ENCODE data around the gene DUSP2. TPM values are rescaled to one million over a fixed set of nuclear protein-coding genes. Genes with fewer than 3 reads are reported as not detected.

DUSP2 gene
- polyA plus RNA-seq, 3 donors = 48.4 to 392 (median 66.1) TPM

- Histone ChIP-seq H3K79me2 (ENCODE audit: insufficient read depth, low read length) (no peaks in the 10 kb centered on the region), H2AFZ (ENCODE audit: insufficient read depth, low read depth, low read length, poor library complexity, severe bottlenecking) (no peak overlapping the region), H3K9ac (ENCODE audit: insufficient read depth, low read length, poor library complexity, severe bottlenecking) (no peak overlapping the region), H3K27ac (ENCODE audit: low read depth in 1 of 2, low read length in 2 of 2) (no peak overlapping the region), H3K9me3 (replicated peaks in 1 of 2; ENCODE audit: control insufficient read depth in 1 of 2, insufficient read depth in 1 of 2, low read length in 2 of 2) (no peaks in the 10 kb centered on the region), H3K27me3 (ENCODE audit: control insufficient read depth in 2 of 2, insufficient read depth in 2 of 2, low read length in 2 of 2) (peaks cover 0 to 24% of the 10 kb centered on the region in 2 donors), H4K20me1 (ENCODE audit: insufficient read depth, low read length) (no peaks in the 10 kb centered on the region), H3K4me2 (replicated peaks; ENCODE audit: extremely low read depth, low read length, poor library complexity, severe bottlenecking) (no peak overlapping the region), H3K4me1 (ENCODE audit: control insufficient read depth in 1 of 2, insufficient read depth in 2 of 2, low read length in 2 of 2) (peaks cover 0 to 2% of the 10 kb centered on the region in 2 donors), H3K4me3 (replicated peaks in 1 of 3; ENCODE audit: low read depth in 2 of 3, low read length in 3 of 3) (no peak overlapping the region), H3K36me3 (replicated peaks in 1 of 2; ENCODE audit: control insufficient read depth in 1 of 2, insufficient read depth in 2 of 2, low read length in 2 of 2) (no peaks in the 10 kb centered on the region)
- H3K36me3 Mint-ChIP-seq = no peaks in the 10 kb centered on the region
- H3K4me1 Mint-ChIP-seq = peaks cover 10% of the 10 kb centered on the region
- H3K9me3 Mint-ChIP-seq = peaks cover 0 to 3% (median 0%) of the 10 kb centered on the region in 7 donors
- no peak overlapping the region for H3K27ac Mint-ChIP-seq
- peaks cover 20 to 41% (median 23%) of the 10 kb centered on the region in 3 donors for H3K27me3 Mint-ChIP-seq (ENCODE audit: low read depth in 3 of 3)
- no peak overlapping the region for H3K4me3 Mint-ChIP-seq
- 88% methylated on average over 4 of the region's 5 CpGs for WGBS (ENCODE audit: insufficient coverage)
- intact Hi-C loops (cut with micrococcal nuclease) = no loop called here
- DNase-seq = peak in 1 of 3 donors; percentile 38
- TF ChIP-seq CTCF (IDR thresholded peaks at IDR 0.05) = no peak
Measured at GRCh38 chr2:96122391-96122790, 22.8 kb downstream of the DUSP2 start.

DNA sequence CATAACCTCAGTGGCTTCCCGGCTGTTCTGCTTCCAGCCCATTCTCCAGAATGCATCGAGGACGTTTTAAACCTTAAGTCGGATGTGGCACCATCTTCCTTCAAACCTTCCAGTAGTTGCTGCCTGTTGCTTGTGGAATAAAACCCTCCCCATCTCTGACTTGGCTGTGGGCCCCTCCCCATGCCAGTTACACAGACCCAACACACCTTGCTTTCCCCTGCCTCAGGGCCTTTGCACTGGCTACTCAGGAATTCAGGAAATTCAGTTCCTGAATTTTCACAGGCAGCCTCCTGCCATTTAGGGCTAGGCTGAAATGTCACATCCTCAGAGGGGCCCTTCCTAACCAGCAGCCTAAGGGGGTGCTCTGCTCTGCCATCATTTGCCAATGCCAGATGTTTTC lies 23.8 kb downstream of the DUSP2 start:
- no peaks in the 10 kb centered on the region for H4K20me1 ChIP-seq (ENCODE audit: insufficient read depth, low read length)
- H3K27me3 Mint-ChIP-seq (ENCODE audit: low read depth in 3 of 3) = peaks cover 22 to 46% (median 26%) of the 10 kb centered on the region in 3 donors
- no peaks in the 10 kb centered on the region for H3K79me2 ChIP-seq (ENCODE audit: insufficient read depth, low read length)
- no peak for TF ChIP-seq CTCF (IDR thresholded peaks at IDR 0.05)
- no peak overlapping the region for H3K4me3 ChIP-seq (replicated peaks in 1 of 3; ENCODE audit: low read depth in 2 of 3, low read length in 3 of 3)
- no peak overlapping the region for H3K27ac ChIP-seq (ENCODE audit: low read depth in 1 of 2, low read length in 2 of 2)
- WGBS (ENCODE audit: insufficient coverage) = 94% methylated on average over 4 of the region's 4 CpGs
- H3K36me3 ChIP-seq (replicated peaks in 1 of 2; ENCODE audit: control insufficient read depth in 1 of 2, insufficient read depth in 2 of 2, low read length in 2 of 2) = no peaks in the 10 kb centered on the region
- no peaks in the 10 kb centered on the region for H3K9me3 ChIP-seq (replicated peaks in 1 of 2; ENCODE audit: control insufficient read depth in 1 of 2, insufficient read depth in 1 of 2, low read length in 2 of 2)
- intact Hi-C loops (cut with micrococcal nuclease) = no loop called here
- H3K27me3 ChIP-seq (ENCODE audit: control insufficient read depth in 2 of 2, insufficient read depth in 2 of 2, low read length in 2 of 2) = peaks cover 0 to 28% of the 10 kb centered on the region in 2 donors
- no peaks in the 10 kb centered on the region for H3K36me3 Mint-ChIP-seq
- no peak overlapping the region for H3K9ac ChIP-seq (ENCODE audit: insufficient read depth, low read length, poor library complexity, severe bottlenecking)
- no peak for DNase-seq
- no peak overlapping the region for H2AFZ ChIP-seq (ENCODE audit: insufficient read depth, low read depth, low read length, poor library complexity, severe bottlenecking)
- no peak overlapping the region for H3K4me2 ChIP-seq (replicated peaks; ENCODE audit: extremely low read depth, low read length, poor library complexity, severe bottlenecking)
- no peak overlapping the region for H3K27ac Mint-ChIP-seq
- H3K4me3 Mint-ChIP-seq = no peak overlapping the region
- H3K4me1 ChIP-seq (ENCODE audit: control insufficient read depth in 1 of 2, insufficient read depth in 2 of 2, low read length in 2 of 2) = peaks cover 3 to 11% of the 10 kb centered on the region in 2 donors
- peaks cover 0 to 3% (median 0%) of the 10 kb centered on the region in 7 donors for H3K9me3 Mint-ChIP-seq
- H3K4me1 Mint-ChIP-seq = peaks cover 14% of the 10 kb centered on the region
